PC-3 (cell line): ENCODE measurements around the gene DENND4B. TPM values are rescaled to one million over a fixed set of nuclear protein-coding genes. Genes with fewer than 3 reads are reported as not detected.

ENCODE experiments used
- ATAC-seq: fragments of 200-7000 bp; cut with Tn5 transposase; 2 replicates; pipeline ENCODE4 v1.9.1; 2020; ENCODE audit warnings: mild to moderate bottlenecking, moderate library complexity
- BruUV-seq: library from RNA; stranded (reverse); fragments of 400-500 nt; replicated peaks from 2 replicates; lab custom pipeline; 2021; lab: Mats Ljungman, UMichigan
- CTCF ChIA-PET: fragments of 300-600 bp; sonication (Branson Sonifier 250); formaldehyde crosslinking; loops from one replicate; lab custom pipeline; 2022; ENCODE audit warnings: antibody characterized with exemption; lab: Charles Lee
- POLR2A ChIA-PET: fragments of 300-600 bp; sonication (Branson Sonifier 250); formaldehyde crosslinking; loops from one replicate; lab custom pipeline; 2022; ENCODE audit warnings: antibody characterized with exemption; ENCODE audit not compliant: unreplicated experiment; lab: Charles Lee
- DNase-seq: peaks from one replicate; pipeline ENCODE4 v3.0.0-alpha.2; 2015
- H2AFZ ChIP-seq: fragments of 300-600 bp; sonication (generic); 2 replicates; pipeline ENCODE4 v1.6.0; 2016; ENCODE audit warnings: antibody characterized with exemption, low read length
- H3F3A ChIP-seq: fragments of 300-600 bp; sonication (generic); one replicate; pipeline ENCODE4 v1.6.0; 2017; ENCODE audit warnings: antibody characterized with exemption, low read length, control low read depth, mild to moderate bottlenecking; ENCODE audit not compliant: unreplicated experiment
- H3K27ac ChIP-seq: fragments of 300-600 bp; sonication (generic); 2 replicates; pipeline ENCODE4 v1.5.1; 2016; ENCODE audit warnings: mild to moderate bottlenecking, low read length
- H3K27me3 ChIP-seq: fragments of 300-600 bp; sonication (generic); 2 replicates; pipeline ENCODE4 v1.6.1; 2016; ENCODE audit warnings: low read length, mixed read lengths
- H3K36me3 ChIP-seq: fragments of 300-600 bp; sonication (generic); 2 replicates; pipeline ENCODE4 v1.6.1; 2016; ENCODE audit warnings: low read depth, mixed run types, low read length, mixed read lengths
- H3K4me1 ChIP-seq: fragments of 300-600 bp; sonication (generic); 2 replicates; pipeline ENCODE4 v1.5.1; 2016; ENCODE audit warnings: low read length; ENCODE audit not compliant: insufficient read depth
- H3K4me2 ChIP-seq: fragments of 300-600 bp; sonication (generic); 2 replicates; pipeline ENCODE4 v1.6.0; 2016; ENCODE audit warnings: low read length
- H3K4me3 ChIP-seq: fragments of 300-600 bp; sonication (generic); 2 replicates; pipeline ENCODE4 v1.5.1; 2016; ENCODE audit warnings: mild to moderate bottlenecking, low read length, mixed read lengths
- H3K79me2 ChIP-seq: fragments of 300-600 bp; sonication (generic); 2 replicates; pipeline ENCODE4 v1.6.1; 2017; ENCODE audit warnings: low read length, mixed read lengths
- H3K9ac ChIP-seq: fragments of 300-600 bp; sonication (generic); 2 replicates; pipeline ENCODE4 v1.6.0; 2016; ENCODE audit warnings: mild to moderate bottlenecking, low read length
- H3K9me2 ChIP-seq: fragments of 300-600 bp; sonication (generic); replicated peaks from 2 replicates; pipeline ENCODE4 v1.6.1; 2016; ENCODE audit warnings: mixed run types, low read length, mixed read lengths
- H3K9me3 ChIP-seq: fragments of 300-600 bp; sonication (generic); 2 replicates; pipeline ENCODE4 v1.6.1; 2016; ENCODE audit warnings: low read length, mixed read lengths
- H4K20me1 ChIP-seq: fragments of 300-600 bp; sonication (generic); 2 replicates; pipeline ENCODE4 v1.6.1; 2016; ENCODE audit warnings: low read length, mixed read lengths
- CTCF ChIP-seq: fragments of 300-600 bp; sonication (generic); conservative IDR thresholded peaks from 2 replicates; pipeline ENCODE4 v1.5.1; 2017; ENCODE audit warnings: antibody characterized with exemption, low read depth, mild to moderate bottlenecking, low read length
- EZH2 ChIP-seq: fragments of 300-600 bp; sonication (generic); IDR thresholded peaks from one replicate; pipeline ENCODE4 v1.6.1; 2017; ENCODE audit warnings: antibody characterized with exemption, mild to moderate bottlenecking, low read length; ENCODE audit not compliant: unreplicated experiment
- EZH2phosphoT487 ChIP-seq: fragments of 300-600 bp; sonication (generic); IDR thresholded peaks from 2 replicates; pipeline ENCODE4 v1.6.1; 2018; ENCODE audit warnings: mild to moderate bottlenecking, antibody characterized with exemption, low read length, borderline replicate concordance
- intact Hi-C: fragments of 100-400 bp; cut with micrococcal nuclease; formaldehyde crosslinking; loops from 2 replicates; pipeline ENCODE4 v1.9.0; 2023
- total RNA-seq: library from RNA; depleted of rRNA; stranded (reverse); fragments of >200 nt; gene quantifications from 2 replicates; pipeline ENCODE4 v1.2.3, GENCODE V29; 2014

The DENND4B gene
- total RNA-seq, 1 experiment from 2014 or later = 27.3 TPM

- intact Hi-C loops = loop anchor here (1.0 kb wide), 1 partner anchor 22 kb away; the partner anchor contains the start of gene RAB13
- H3F3A ChIP-seq = peaks cover 5% of the 10 kb centered on the region
- no TSS peak for BruUV-seq
- ChIA-PET CTCF (interaction anchor here (0.5 to 1.5 kb wide), 4 partner anchors 17 to 292 kb away, joined by 3 to 7 read pairs (median 4); partner anchors contain the start of gene RAB13), POLR2A (interaction anchor here (0.5 to 0.7 kb wide), 9 partner anchors 10 to 874 kb away, joined by 4 to 13 read pairs (median 6); partner anchors contain the start of genes S100A6 and UBE2Q1)
- peak overlapping the region; percentile 98 for H3K4me2 ChIP-seq
- peaks cover 59% of the 10 kb centered on the region for H3K79me2 ChIP-seq
- H3K27me3 ChIP-seq = no peaks in the 10 kb centered on the region
- H3K36me3 ChIP-seq = no peaks in the 10 kb centered on the region; the same call in 1 of the 2 replicates
- no peaks in the 10 kb centered on the region for H4K20me1 ChIP-seq
- TF ChIP-seq EZH2 (no peak), EZH2phosphoT487 (no peak), CTCF (no peak)
- peaks cover 45% of the 10 kb centered on the region for H3K4me1 ChIP-seq
- no peaks in the 10 kb centered on the region for H3K9me3 ChIP-seq
- H3K9me2 ChIP-seq = no peaks in the 10 kb centered on the region
- peak overlapping the region; percentile 84 for H3K4me3 ChIP-seq
- H3K27ac ChIP-seq = peak overlapping the region; percentile 64
- H3K9ac ChIP-seq = peak overlapping the region; percentile 83
- DNase-seq (peak; percentile 90), ATAC-seq (peak; percentile 10)
- peak overlapping the region; percentile 87 for H2AFZ ChIP-seq
These were observed 17.4 kb upstream of the DENND4B start for GRCh38 chr1:153963850-153964331.

- H3K4me2 ChIP-seq = peak within 1 kb of the TSS; percentile 98
- peaks cover 53% of the 10 kb centered on the region for H3K79me2 ChIP-seq
- ATAC-seq (peak; percentile 59), DNase-seq (peak; percentile 100)
- TF ChIP-seq CTCF (no peak), EZH2phosphoT487 (no peak), EZH2 (no peak)
- H3K4me1 ChIP-seq = peaks cover 41% of the 10 kb centered on the region
- ChIA-PET POLR2A (interaction anchor here (0.5 to 0.7 kb wide), 7 partner anchors 10 to 875 kb away, joined by 4 to 10 read pairs (median 5); partner anchors contain the start of gene UBE2Q1), CTCF (interaction anchor here (0.5 to 1.5 kb wide), 3 partner anchors 16 to 165 kb away, joined by 3 to 5 read pairs (median 4); partner anchors contain the start of gene RAB13)
- H3K27me3 ChIP-seq = no peaks in the 10 kb centered on the region
- peak within 1 kb of the TSS; percentile 87 for H2AFZ ChIP-seq
- peaks cover 7% of the 10 kb centered on the region for H3F3A ChIP-seq
- H3K36me3 ChIP-seq = no peaks in the 10 kb centered on the region; the same call in 1 of the 2 replicates
- H3K9me2 ChIP-seq = no peaks in the 10 kb centered on the region
- TSS peak; percentile 34 for BruUV-seq
- intact Hi-C loops = loop anchor here (1.0 kb wide), 1 partner anchor 23 kb away; the partner anchor contains the start of gene RAB13
- peak within 1 kb of the TSS; percentile 83 for H3K9ac ChIP-seq
- no peaks in the 10 kb centered on the region for H4K20me1 ChIP-seq
- peak within 1 kb of the TSS; percentile 64 for H3K27ac ChIP-seq
- no peaks in the 10 kb centered on the region for H3K9me3 ChIP-seq
- H3K4me3 ChIP-seq = peak within 1 kb of the TSS; percentile 84
These were observed 16.7 kb upstream of the DENND4B start, which contains the start of gene SLC39A1 for GRCh38 chr1:153963030-153963849. TSS of gene SLC39A1 (minus strand) at chr1:153963537. CDS start at chr1:153962715, 822 bp downstream.
